ENCODE results near the gene CCBE1.

DNA sequence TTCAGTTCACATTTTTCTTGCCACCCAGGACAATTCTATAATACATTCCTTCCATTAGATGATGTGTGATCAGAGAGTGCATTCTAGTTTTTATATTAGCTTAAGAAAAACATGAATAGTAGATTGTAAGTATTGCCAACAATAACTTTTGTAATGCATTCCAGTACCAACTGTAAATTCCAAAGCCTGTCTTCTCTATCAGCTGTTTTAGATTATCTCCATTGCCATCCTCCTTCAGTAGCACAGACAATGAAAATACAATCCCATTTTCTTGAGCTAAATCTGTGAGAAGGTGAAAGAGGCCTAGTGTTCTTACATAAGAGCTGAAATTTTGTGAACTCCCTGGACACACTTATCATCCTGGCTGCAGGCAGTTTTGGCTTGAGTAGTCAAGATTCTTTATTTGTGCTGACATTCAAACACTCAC lies 103.9 kb downstream of the CCBE1 start:
- TF ChIP-seq POLR2A (IDR thresholded peaks at IDR 0.05; ENCODE audit: low read length): no peak
- no peak for TF ChIP-seq GATA1 (IDR thresholded peaks at IDR 0.05; ENCODE audit: low read depth, low read length)

Measured in erythroblast (primary cell).